Spleen (tissue), 7 donors: ENCODE measurements around the gene PERCC1.

Experiments used
- CTCF ChIP-seq, 11 experiments: fragments of 200-600 bp in 7 of 11; fragments of 450-650 bp in 4 of 11; sonication (generic) in 4 of 11; IDR thresholded peaks in 8 of 11; conservative IDR thresholded peaks in 3 of 11; 1 replicate in 7 of 11; 2 replicates in 4 of 11; pipeline versions ENCODE4 v1.4.0 to v1.8.0; 2016 to 2021; ENCODE audit warnings: antibody characterized with exemption in 11 of 11, inconsistent platforms in 4 of 11, mild to moderate bottlenecking in 1 of 11
- POLR2A ChIP-seq, 3 donors: fragments of 450-650 bp; IDR thresholded peaks; one replicate each; pipeline ENCODE4 v1.5.1; 2017; ENCODE audit warnings: antibody characterized with exemption in 3 of 3, mild to moderate bottlenecking in 1 of 3
- donor health status: DM: no; HTN: no; CAD: no; lungs with moderate emphysema.
- donor health status: DM: no; HTN: no; CAD: no.
- donor health status: DM: no; HTN: no; CAD: no.

- TF ChIP-seq CTCF (IDR thresholded peaks at IDR 0.05 in 8 of 11, conservative IDR thresholded peaks at IDR 0.05 in 3 of 11): no peak
- no peak for TF ChIP-seq POLR2A (IDR thresholded peaks at IDR 0.05)
These were observed 10.5 kb downstream of the PERCC1 start for GRCh38 chr16:1441391-1441829.
